HepG2 (cell line): ENCODE data around the gene C1QL2. TPM values are rescaled to one million over a fixed set of nuclear protein-coding genes. Genes with fewer than 3 reads are reported as not detected.

Experiments
- ATAC-seq: fragments of 200-7000 bp; cut with Tn5 transposase; 3 replicates; pipeline ENCODE4 v1.9.1; 2020; ENCODE audit warnings: mild to moderate bottlenecking, moderate library complexity
- BruUV-seq: library from RNA; stranded (reverse); fragments of 400-500 nt; replicated peaks from 2 replicates; lab custom pipeline; 2021; lab: Mats Ljungman, UMichigan
- CTCF ChIA-PET: fragments of 300-600 bp; formaldehyde crosslinking; extraction: SDS; loops from one replicate; lab custom pipeline; 2021; ENCODE audit warnings: low total read pairs, inconsistent platforms, low intra/inter-chr PET ratio; lab: Yijun Ruan, JAX
- POLR2A ChIA-PET: fragments of 350-600 bp; sonication (Branson Sonifier 250); formaldehyde crosslinking; loops from one replicate; lab custom pipeline; 2020; ENCODE audit warnings: antibody characterized with exemption, inconsistent platforms; lab: Yijun Ruan, JAX
- DNase-seq: peaks from one replicate; pipeline ENCODE4 v3.0.0-alpha.2; 2015; ENCODE audit warnings: low spot score
- FAIRE-seq: peaks from 3 replicates; lab custom pipeline; 2011; peaks lifted over from hg19 to GRCh38; lab: Jason Lieb, UNC
- H2AFZ ChIP-seq: one replicate; pipeline ENCODE4 v1.6.1; 2011; ENCODE audit warnings: low read length, inconsistent platforms
- H3K27ac ChIP-seq: fragments of 300-600 bp; 3 replicates; pipeline ENCODE4 v1.8.0; 2011; ENCODE audit warnings: mixed run types, mild to moderate bottlenecking, mixed read lengths, low read length, inconsistent platforms; ENCODE audit not compliant: insufficient read depth; ENCODE audit errors: extremely low read length
- H3K27me3 ChIP-seq, 2 experiments: fragments of 200-600 bp in 1 of 2; 2 replicates in 1 of 2; 3 replicates in 1 of 2; pipeline versions ENCODE4 v1.6.0 to v1.8.0; 2011; ENCODE audit warnings: low read length in 2 of 2, mild to moderate bottlenecking in 2 of 2, moderate library complexity in 2 of 2, inconsistent platforms in 1 of 2; ENCODE audit not compliant: insufficient read depth in 2 of 2, control insufficient read depth in 1 of 2
- H3K36me3 ChIP-seq, 2 experiments: fragments of 200-600 bp in 1 of 2; replicated peaks in 1 of 2; 2 replicates in 1 of 2; 3 replicates in 1 of 2; pipeline versions ENCODE4 v1.5.1 to v1.8.0; 2011; ENCODE audit warnings: low read length in 2 of 2, inconsistent platforms in 1 of 2; ENCODE audit not compliant: insufficient read depth in 2 of 2, control insufficient read depth in 1 of 2
- H3K4me1 ChIP-seq: 2 replicates; pipeline ENCODE4 v1.5.1; 2012; ENCODE audit warnings: low read length, inconsistent platforms; ENCODE audit not compliant: insufficient read depth
- H3K4me2 ChIP-seq: 2 replicates; pipeline ENCODE4 v1.6.0; 2011; ENCODE audit warnings: low read depth, low read length, inconsistent platforms
- H3K4me3 ChIP-seq, 3 experiments: fragments of 200-600 bp in 1 of 3; sonication (generic), shearing (Covaris generic) in 1 of 3; replicated peaks in 1 of 3; 2 replicates each; pipeline ENCODE4 v1.5.1; 2011 to 2016; ENCODE audit warnings: low read length in 3 of 3, inconsistent platforms in 2 of 3, low read depth in 2 of 3, mild to moderate bottlenecking in 2 of 3, control low read depth in 1 of 3, mixed read lengths in 1 of 3; ENCODE audit not compliant: insufficient read depth in 1 of 3
- H3K79me2 ChIP-seq: one replicate; pipeline ENCODE4 v1.6.1; 2011; ENCODE audit warnings: low read length, inconsistent platforms; ENCODE audit not compliant: insufficient read depth
- H3K9ac ChIP-seq: 2 replicates; pipeline ENCODE4 v1.6.0; 2011; ENCODE audit warnings: mild to moderate bottlenecking, low read depth, low read length, inconsistent platforms; ENCODE audit not compliant: insufficient read depth
- H3K9me3 ChIP-seq: 2 replicates; pipeline ENCODE4 v1.5.1; 2012; ENCODE audit warnings: mild to moderate bottlenecking, low read length
- H4K20me1 ChIP-seq: 2 replicates; pipeline ENCODE4 v1.6.0; 2011; ENCODE audit warnings: inconsistent platforms, mild to moderate bottlenecking, low read length, moderate library complexity; ENCODE audit not compliant: insufficient read depth
- GFI1 ChIP-seq: sonication (generic); formaldehyde crosslinking; IDR thresholded peaks from 2 replicates; pipeline ENCODE4 v1.5.0; 2020; ENCODE audit warnings: missing genetic modification reagents, mild to moderate bottlenecking, borderline replicate concordance
- RFXANK ChIP-seq: IDR thresholded peaks from 2 replicates; pipeline ENCODE4 v1.6.1; 2016
- ZMYM3 ChIP-seq: sonication (generic); formaldehyde crosslinking; IDR thresholded peaks from 2 replicates; pipeline ENCODE4 v1.5.1; 2020; ENCODE audit warnings: mild to moderate bottlenecking, missing genetic modification reagents
- ZNF274 ChIP-seq: sonication (generic); formaldehyde crosslinking; IDR thresholded peaks from 2 replicates; pipeline ENCODE4 v1.5.1; 2020; ENCODE audit warnings: mild to moderate bottlenecking, missing genetic modification reagents
- ZNF335 ChIP-seq: sonication (generic); formaldehyde crosslinking; IDR thresholded peaks from 2 replicates; pipeline ENCODE4 v1.4.0; 2020; ENCODE audit warnings: missing genetic modification reagents
- ZNF724P ChIP-seq: sonication (generic); formaldehyde crosslinking; IDR thresholded peaks from 2 replicates; pipeline ENCODE4 v1.8.0; 2022; ENCODE audit warnings: missing genetic modification reagents, borderline replicate concordance
- ZNF773 ChIP-seq: sonication (generic); formaldehyde crosslinking; IDR thresholded peaks from 2 replicates; pipeline ENCODE4 v1.4.0; 2020; ENCODE audit warnings: missing genetic modification reagents, borderline replicate concordance
- WGBS: methylation state at CpG from one replicate; pipeline ENCODE4 v1.1.6; 2017; ENCODE audit warnings: low lambda C conversion rate; 5-methylcytosine and 5-hydroxymethylcytosine counted together
- in situ Hi-C: cut with HindIII; loops from 2 replicates; pipeline ENCODE4 v1.10.0; 2017; ENCODE audit warnings: low pct_unique_long_range_greater_than_20kb; ENCODE audit not compliant: extremely low pct_ligation_motif_present
- intact Hi-C: fragments of 100-400 bp; cut with micrococcal nuclease; formaldehyde crosslinking; loops from one replicate; pipeline ENCODE4 v1.10.0; 2022; ENCODE audit not compliant: unreplicated experiment
- polyA plus RNA-seq, 8 experiments: library from polyadenylated mRNA; depleted of rRNA in 3 of 8; stranded (reverse) in 7 of 8; unstranded in 1 of 8; fragments of >200 nt; fragmentation: Illumina TruSeq in 4 of 8; extraction: Trizol in 4 of 8; gene quantifications; 2 replicates each; pipeline versions ENCODE4 v1.2.1 to v1.2.3, GENCODE V29; 2011 to 2016; ENCODE audit warnings: low read depth in 4 of 8, missing spikeins in 1 of 8, mixed read lengths in 1 of 8; ENCODE audit not compliant: insufficient read depth in 1 of 8
- total RNA-seq, 5 experiments: library from RNA; depleted of rRNA; stranded (reverse); fragments of >200 nt; fragmentation: Illumina TruSeq; extraction: Trizol; gene quantifications; 2 replicates each; pipeline ENCODE4 v1.2.3, GENCODE V29; 2016; ENCODE audit warnings: low read depth in 1 of 5
- TF ChIP-seq, protein P1 (sequence below): sonication (generic); formaldehyde crosslinking; IDR thresholded peaks from 2 replicates; pipeline ENCODE4 v1.5.1; 2020; ENCODE audit warnings: missing genetic modification reagents, mild to moderate bottlenecking, borderline replicate concordance
- TF ChIP-seq, protein P2 (sequence below): conservative IDR thresholded peaks from 2 replicates; pipeline ENCODE4 v1.6.1; 2018; ENCODE audit warnings: missing genetic modification reagents

The C1QL2 gene
- total and polyA plus RNA-seq, 2 of the 13 experiments (the other 11 are each of a cell fraction or from before 2014, with no cell fraction given): not detected

DNA sequence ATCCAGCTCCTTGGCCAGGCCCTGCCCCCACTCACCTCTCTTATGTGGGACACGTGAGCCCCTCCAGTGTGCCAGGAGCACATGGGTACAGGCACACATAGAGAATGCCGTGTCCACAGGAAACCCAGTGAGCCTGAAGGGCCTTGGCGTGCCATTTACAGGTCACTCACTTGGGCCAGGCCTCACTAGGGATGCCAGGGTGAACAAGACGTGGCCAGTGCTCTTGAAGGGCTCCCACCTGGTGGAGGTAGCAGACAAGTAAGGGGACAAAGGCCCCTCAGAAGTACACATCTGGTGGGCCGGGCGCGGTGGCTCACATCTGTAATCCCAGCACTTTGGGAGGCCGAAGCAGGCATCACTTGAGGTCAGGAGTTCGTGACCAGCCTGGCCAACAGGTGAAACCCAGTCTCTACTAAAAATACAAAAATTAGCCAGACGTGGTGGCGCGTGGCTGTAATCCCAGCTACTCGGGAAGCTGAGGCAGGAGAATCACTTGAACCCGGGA, 15.1 kb upstream of the C1QL2 start:
- no peak for TF ChIP-seq RFXANK (CRISPR knock-in tag)
- TF ChIP-seq ZMYM3 (CRISPR knock-in tag): no peak
- TF ChIP-seq ZNF773 (CRISPR knock-in tag): no peak
- no peak for TF ChIP-seq ZNF274 (CRISPR knock-in tag)
- no peak for TF ChIP-seq ZNF335
- TF ChIP-seq ZNF724P (CRISPR knock-in tag): no peak
- TF ChIP-seq, protein P1, sequence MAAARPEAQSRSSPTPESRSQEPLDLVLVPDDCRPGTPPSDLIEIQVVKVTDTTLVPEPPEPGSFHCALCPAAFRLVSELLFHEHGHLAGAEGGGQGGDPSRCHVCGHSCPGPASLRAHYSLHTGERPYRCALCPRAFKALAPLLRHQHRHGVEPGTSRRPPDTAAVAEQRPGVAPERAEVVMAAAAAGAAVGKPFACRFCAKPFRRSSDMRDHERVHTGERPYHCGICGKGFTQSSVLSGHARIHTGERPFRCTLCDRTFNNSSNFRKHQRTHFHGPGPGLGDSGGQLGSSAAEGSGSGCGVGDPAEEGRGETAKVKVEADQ: no peak
- TF ChIP-seq, protein P2, sequence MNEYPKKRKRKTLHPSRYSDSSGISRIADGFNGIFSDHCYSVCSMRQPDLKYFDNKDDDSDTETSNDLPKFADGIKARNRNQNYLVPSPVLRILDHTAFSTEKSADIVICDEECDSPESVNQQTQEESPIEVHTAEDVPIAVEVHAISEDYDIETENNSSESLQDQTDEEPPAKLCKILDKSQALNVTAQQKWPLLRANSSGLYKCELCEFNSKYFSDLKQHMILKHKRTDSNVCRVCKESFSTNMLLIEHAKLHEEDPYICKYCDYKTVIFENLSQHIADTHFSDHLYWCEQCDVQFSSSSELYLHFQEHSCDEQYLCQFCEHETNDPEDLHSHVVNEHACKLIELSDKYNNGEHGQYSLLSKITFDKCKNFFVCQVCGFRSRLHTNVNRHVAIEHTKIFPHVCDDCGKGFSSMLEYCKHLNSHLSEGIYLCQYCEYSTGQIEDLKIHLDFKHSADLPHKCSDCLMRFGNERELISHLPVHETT: no peak
- no peak for TF ChIP-seq GFI1
- WGBS: 46% methylated on average over 14 of the region's 14 CpGs
- Histone ChIP-seq H3K79me2 (no peaks in the 10 kb centered on the region), H3K9ac (no peak overlapping the region), H3K27ac (no peak overlapping the region), H3K4me2 (no peak overlapping the region), H3K27me3 (peaks cover 0 to 30% of the 10 kb centered on the region in 2 experiments; a peak in 1 of 5 replicates), H3K4me1 (no peaks in the 10 kb centered on the region), H3K4me3 (no peak overlapping the region), H3K9me3 (no peaks in the 10 kb centered on the region), H2AFZ (no peak overlapping the region), H3K36me3 (no peaks in the 10 kb centered on the region), H4K20me1 (no peaks in the 10 kb centered on the region)
- DNase-seq: no peak
- no peak for ATAC-seq
- FAIRE-seq: no peak
- intact Hi-C loops (loop anchor here (1.0 to 2.0 kb wide), 3 partner anchors 145 to 292 kb away; no protein-coding TSS in a partner anchor), in situ Hi-C loops (loop anchor here (5.0 kb wide), 1 partner anchor 161 kb away; no protein-coding TSS in a partner anchor)
- POLR2A ChIA-PET: no interaction called here
- no TSS peak for BruUV-seq
- CTCF ChIA-PET: interaction anchor here (1.1 to 3.1 kb wide), 3 partner anchors 145 to 291 kb away, joined by 4 to 23 read pairs (median 14); no protein-coding TSS in a partner anchor
